ENCODE results near the gene BCAT1. TPM values are rescaled to one million over a fixed set of nuclear protein-coding genes. Genes with fewer than 3 reads are reported as not detected.

The BCAT1 gene
- total and polyA plus RNA-seq, 2 experiments from 2014 or later, result 53.6 to 181 TPM

DNA sequence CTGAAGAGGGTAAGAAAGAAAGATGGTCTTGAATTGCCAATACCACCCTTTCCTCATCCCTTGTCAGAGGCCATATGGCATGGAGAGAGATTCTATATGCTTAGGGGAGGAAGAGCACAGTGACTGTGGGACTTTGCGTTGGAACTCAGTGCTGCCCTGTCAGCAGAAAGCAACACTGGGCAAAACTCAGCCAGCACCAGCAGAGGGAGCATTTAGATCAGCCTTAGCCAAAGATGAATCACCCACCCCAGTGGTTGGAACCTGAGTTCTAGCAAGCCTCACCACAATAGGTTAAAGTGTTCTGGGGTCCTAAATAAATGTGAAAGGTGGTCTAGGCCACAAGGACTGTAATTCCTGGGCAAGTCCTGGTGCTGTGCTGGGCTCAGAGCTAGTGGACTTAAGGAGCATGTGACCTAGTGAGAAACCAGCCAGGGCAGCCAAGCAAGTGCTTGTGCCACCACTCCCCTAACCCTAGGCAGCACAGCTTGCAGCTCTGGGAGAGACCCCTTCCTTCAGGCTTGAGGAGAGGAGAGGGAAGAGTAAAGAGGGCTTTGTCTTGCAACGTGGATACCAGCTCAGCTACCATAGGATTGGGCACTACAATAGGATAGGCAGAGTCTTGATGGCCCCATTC, 11.4 kb upstream of the BCAT1 start:
- H3K27ac ChIP-seq (ENCODE audit: low read depth), result no peak overlapping the region
- Mint-ChIP-seq H3K27ac (no peak overlapping the region), H3K4me1 (peaks cover 8% of the 10 kb centered on the region; the same call in 2 of the 3 replicates), H3K27me3 (ENCODE audit: insufficient read depth, low read depth, poor library complexity) (no peaks in the 10 kb centered on the region), H3K4me3 (no peak overlapping the region), H3K9me3 (peaks cover 8% of the 10 kb centered on the region), H3K36me3 (ENCODE audit: low read depth) (peaks cover 8% of the 10 kb centered on the region; the same call in 1 of the 3 replicates)
- H2AFZ ChIP-seq, result peak overlapping the region; percentile 21; the same call in 1 of the 2 replicates
- peak; percentile 84 for DNase-seq (ENCODE audit: low spot score)
- no peaks in the 10 kb centered on the region for H3K79me2 ChIP-seq (replicated peaks; ENCODE audit: insufficient read depth)
- no peak overlapping the region for H3K4me3 ChIP-seq
- H3K36me3 ChIP-seq (ENCODE audit: insufficient read depth), result peaks cover 8% of the 10 kb centered on the region; the same call in 1 of the 2 replicates
- peaks cover 11% of the 10 kb centered on the region; the same call in 1 of the 2 replicates for H3K4me1 ChIP-seq (ENCODE audit: insufficient read depth)
- no peaks in the 10 kb centered on the region for H3K27me3 ChIP-seq (ENCODE audit: insufficient read depth)
- no peaks in the 10 kb centered on the region for H3F3A ChIP-seq (replicated peaks; ENCODE audit: low read depth)
- TF ChIP-seq EZH2phosphoT487 (IDR thresholded peaks at IDR 0.05; ENCODE audit: unreplicated experiment) (no peak), STAT1 (IDR thresholded peaks at IDR 0.05; ENCODE audit: unreplicated experiment) (no peak), ZNF462 (CRISPR knock-in tag; IDR thresholded peaks at IDR 0.05) (0 out of 2 replicates have a peak, but pooled peaks have one; percentile 52), CREB1 (CRISPR knock-in tag; IDR thresholded peaks at IDR 0.05; ENCODE audit: low read depth) (no peak), POLR2AphosphoS5 (IDR thresholded peaks at IDR 0.05; ENCODE audit: low read depth) (no peak), NANOG (IDR thresholded peaks at IDR 0.05; ENCODE audit: borderline replicate concordance) (no peak), EZH2 (IDR thresholded peaks at IDR 0.05; ENCODE audit: low read depth, unreplicated experiment) (no peak), JUNB (IDR thresholded peaks at IDR 0.05; ENCODE audit: unreplicated experiment) (no peak), ZNF114 (CRISPR knock-in tag; IDR thresholded peaks at IDR 0.05) (no peak), ETS1 (IDR thresholded peaks at IDR 0.05) (no peak), ZNF331 (CRISPR knock-in tag; IDR thresholded peaks at IDR 0.05; ENCODE audit: low read depth) (no peak)
- TF ChIP-seq, protein P1, sequence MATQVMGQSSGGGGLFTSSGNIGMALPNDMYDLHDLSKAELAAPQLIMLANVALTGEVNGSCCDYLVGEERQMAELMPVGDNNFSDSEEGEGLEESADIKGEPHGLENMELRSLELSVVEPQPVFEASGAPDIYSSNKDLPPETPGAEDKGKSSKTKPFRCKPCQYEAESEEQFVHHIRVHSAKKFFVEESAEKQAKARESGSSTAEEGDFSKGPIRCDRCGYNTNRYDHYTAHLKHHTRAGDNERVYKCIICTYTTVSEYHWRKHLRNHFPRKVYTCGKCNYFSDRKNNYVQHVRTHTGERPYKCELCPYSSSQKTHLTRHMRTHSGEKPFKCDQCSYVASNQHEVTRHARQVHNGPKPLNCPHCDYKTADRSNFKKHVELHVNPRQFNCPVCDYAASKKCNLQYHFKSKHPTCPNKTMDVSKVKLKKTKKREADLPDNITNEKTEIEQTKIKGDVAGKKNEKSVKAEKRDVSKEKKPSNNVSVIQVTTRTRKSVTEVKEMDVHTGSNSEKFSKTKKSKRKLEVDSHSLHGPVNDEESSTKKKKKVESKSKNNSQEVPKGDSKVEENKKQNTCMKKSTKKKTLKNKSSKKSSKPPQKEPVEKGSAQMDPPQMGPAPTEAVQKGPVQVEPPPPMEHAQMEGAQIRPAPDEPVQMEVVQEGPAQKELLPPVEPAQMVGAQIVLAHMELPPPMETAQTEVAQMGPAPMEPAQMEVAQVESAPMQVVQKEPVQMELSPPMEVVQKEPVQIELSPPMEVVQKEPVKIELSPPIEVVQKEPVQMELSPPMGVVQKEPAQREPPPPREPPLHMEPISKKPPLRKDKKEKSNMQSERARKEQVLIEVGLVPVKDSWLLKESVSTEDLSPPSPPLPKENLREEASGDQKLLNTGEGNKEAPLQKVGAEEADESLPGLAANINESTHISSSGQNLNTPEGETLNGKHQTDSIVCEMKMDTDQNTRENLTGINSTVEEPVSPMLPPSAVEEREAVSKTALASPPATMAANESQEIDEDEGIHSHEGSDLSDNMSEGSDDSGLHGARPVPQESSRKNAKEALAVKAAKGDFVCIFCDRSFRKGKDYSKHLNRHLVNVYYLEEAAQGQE (IDR thresholded peaks at IDR 0.05; ENCODE audit: unreplicated experiment), result no peak
- TF ChIP-seq, protein P2, sequence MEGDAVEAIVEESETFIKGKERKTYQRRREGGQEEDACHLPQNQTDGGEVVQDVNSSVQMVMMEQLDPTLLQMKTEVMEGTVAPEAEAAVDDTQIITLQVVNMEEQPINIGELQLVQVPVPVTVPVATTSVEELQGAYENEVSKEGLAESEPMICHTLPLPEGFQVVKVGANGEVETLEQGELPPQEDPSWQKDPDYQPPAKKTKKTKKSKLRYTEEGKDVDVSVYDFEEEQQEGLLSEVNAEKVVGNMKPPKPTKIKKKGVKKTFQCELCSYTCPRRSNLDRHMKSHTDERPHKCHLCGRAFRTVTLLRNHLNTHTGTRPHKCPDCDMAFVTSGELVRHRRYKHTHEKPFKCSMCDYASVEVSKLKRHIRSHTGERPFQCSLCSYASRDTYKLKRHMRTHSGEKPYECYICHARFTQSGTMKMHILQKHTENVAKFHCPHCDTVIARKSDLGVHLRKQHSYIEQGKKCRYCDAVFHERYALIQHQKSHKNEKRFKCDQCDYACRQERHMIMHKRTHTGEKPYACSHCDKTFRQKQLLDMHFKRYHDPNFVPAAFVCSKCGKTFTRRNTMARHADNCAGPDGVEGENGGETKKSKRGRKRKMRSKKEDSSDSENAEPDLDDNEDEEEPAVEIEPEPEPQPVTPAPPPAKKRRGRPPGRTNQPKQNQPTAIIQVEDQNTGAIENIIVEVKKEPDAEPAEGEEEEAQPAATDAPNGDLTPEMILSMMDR (conservative IDR thresholded peaks at IDR 0.05; ENCODE audit: low read depth in 2 of 2), result peak; percentile 83 to 91
- ATAC-seq, result peak; percentile 98
- no peak overlapping the region for H3K4me2 ChIP-seq
- no peaks in the 10 kb centered on the region; the same call in 1 of the 2 replicates for H3K9me2 ChIP-seq (ENCODE audit: insufficient read depth)
- H4K20me1 ChIP-seq (replicated peaks; ENCODE audit: insufficient read depth), result no peaks in the 10 kb centered on the region
